ENCODE results near the gene PLOD1.
"Not testable (repeated sequence)": the region's sequence is repeated elsewhere in the genome, so short reads cannot be mapped to it uniquely, and the experiment has no call there.

DNA sequence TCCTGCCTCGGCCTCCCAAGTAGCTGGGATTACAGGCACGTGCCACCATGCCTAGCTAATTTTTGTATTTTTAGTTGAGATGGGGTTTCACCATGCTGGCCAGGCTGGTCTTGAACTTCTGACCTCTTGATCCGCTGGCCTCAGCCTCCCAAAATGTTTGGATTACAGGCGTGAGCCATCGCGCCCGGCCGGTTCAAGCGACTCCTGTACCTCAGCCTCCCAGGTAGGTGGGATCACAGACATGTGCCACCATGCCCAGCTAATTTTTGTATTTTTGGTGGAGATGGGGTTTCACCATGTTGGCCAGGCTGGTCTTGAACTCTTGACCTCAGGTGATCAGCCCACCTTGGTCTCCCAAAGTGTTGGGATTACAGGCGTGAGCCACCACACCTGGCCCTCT, 1.2 kb downstream of the PLOD1 start:
- TF ChIP-seq, protein P1, sequence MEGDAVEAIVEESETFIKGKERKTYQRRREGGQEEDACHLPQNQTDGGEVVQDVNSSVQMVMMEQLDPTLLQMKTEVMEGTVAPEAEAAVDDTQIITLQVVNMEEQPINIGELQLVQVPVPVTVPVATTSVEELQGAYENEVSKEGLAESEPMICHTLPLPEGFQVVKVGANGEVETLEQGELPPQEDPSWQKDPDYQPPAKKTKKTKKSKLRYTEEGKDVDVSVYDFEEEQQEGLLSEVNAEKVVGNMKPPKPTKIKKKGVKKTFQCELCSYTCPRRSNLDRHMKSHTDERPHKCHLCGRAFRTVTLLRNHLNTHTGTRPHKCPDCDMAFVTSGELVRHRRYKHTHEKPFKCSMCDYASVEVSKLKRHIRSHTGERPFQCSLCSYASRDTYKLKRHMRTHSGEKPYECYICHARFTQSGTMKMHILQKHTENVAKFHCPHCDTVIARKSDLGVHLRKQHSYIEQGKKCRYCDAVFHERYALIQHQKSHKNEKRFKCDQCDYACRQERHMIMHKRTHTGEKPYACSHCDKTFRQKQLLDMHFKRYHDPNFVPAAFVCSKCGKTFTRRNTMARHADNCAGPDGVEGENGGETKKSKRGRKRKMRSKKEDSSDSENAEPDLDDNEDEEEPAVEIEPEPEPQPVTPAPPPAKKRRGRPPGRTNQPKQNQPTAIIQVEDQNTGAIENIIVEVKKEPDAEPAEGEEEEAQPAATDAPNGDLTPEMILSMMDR (IDR thresholded peaks at IDR 0.05; ENCODE audit: low read length), result not testable (repeated sequence)
- not testable (repeated sequence) for TF ChIP-seq EZH2 (IDR thresholded peaks at IDR 0.05; ENCODE audit: borderline replicate concordance, low read length)
